NCI-H128 (cell line): ENCODE results near the gene CAVIN4.

Experiments
- DNase-seq: peaks from one replicate; lab custom pipeline; 2025; ENCODE audit not compliant: unreplicated experiment; lab: John Stamatoyannopoulos, UW

CAVIN4 gene

GRCh38 chr9:100577776-100578448 is at the start of gene CAVIN4:
CAVIN4 (plus strand) TSS chr9:100578079; CDS start chr9:100578144, 65 bp downstream.
- no peak for DNase-seq

- DNase-seq: no peak
These were observed 43.5 kb upstream of the CAVIN4 start for GRCh38 chr9:100534401-100534800.

GRCh38 chr9:100540327-100540726 is 37.6 kb upstream of the CAVIN4 start:
- no peak for DNase-seq

GRCh38 chr9:100549048-100549447 is 28.8 kb upstream of the CAVIN4 start:
- DNase-seq: no peak

GRCh38 chr9:100554935-100555401 is 22.9 kb upstream of the CAVIN4 start:
- DNase-seq: no peak

- DNase-seq: no peak
These were observed 22.4 kb upstream of the CAVIN4 start for GRCh38 chr9:100555471-100555870.

GRCh38 chr9:100557053-100557452 is 20.8 kb upstream of the CAVIN4 start:
- DNase-seq: no peak

GRCh38 chr9:100561256-100561655 is 16.6 kb upstream of the CAVIN4 start:
- no peak for DNase-seq

GRCh38 chr9:100567856-100568255 is 10.0 kb upstream of the CAVIN4 start:
- no peak for DNase-seq

- no peak for DNase-seq
These were observed 4.1 kb upstream of the CAVIN4 start for GRCh38 chr9:100573655-100574260.

GRCh38 chr9:100575006-100575405 is 2.9 kb upstream of the CAVIN4 start:
- DNase-seq: no peak

GRCh38 chr9:100575765-100576386 is 2.0 kb upstream of the CAVIN4 start:
- no peak for DNase-seq

- no peak for DNase-seq
These were observed 731 bp downstream of the CAVIN4 start for GRCh38 chr9:100578610-100579009.

GRCh38 chr9:100579665-100580064 is 1.8 kb downstream of the CAVIN4 start:
- no peak for DNase-seq

GRCh38 chr9:100580257-100580656 is 2.4 kb downstream of the CAVIN4 start:
- DNase-seq: no peak

GRCh38 chr9:100581081-100581480 is 3.2 kb downstream of the CAVIN4 start:
- DNase-seq: no peak

- no peak for DNase-seq
These were observed 3.8 kb downstream of the CAVIN4 start for GRCh38 chr9:100581661-100582060.

- no peak for DNase-seq
These were observed 5.3 kb downstream of the CAVIN4 start for GRCh38 chr9:100583014-100583802.

GRCh38 chr9:100584951-100585350 is 7.1 kb downstream of the CAVIN4 start:
- DNase-seq: no peak

GRCh38 chr9:100586093-100586492 is 8.2 kb downstream of the CAVIN4 start:
- DNase-seq: no peak

- no peak for DNase-seq
These were observed 9.5 kb downstream of the CAVIN4 start for GRCh38 chr9:100587375-100587774.
